ENCODE results near the gene MS4A6E.
"Not testable (repeated sequence)": the region's sequence is repeated elsewhere in the genome, so short reads cannot be mapped to it uniquely, and the experiment has no call there.

The MS4A6E gene

GRCh38 chr11:60338053-60338452, 11.0 kb downstream of the MS4A6E start:
- DNase-seq = no peak

GRCh38 chr11:60339356-60339755, 12.3 kb downstream of the MS4A6E start:
- DNase-seq = no peak

- no peak for DNase-seq
Measured at GRCh38 chr11:60343094-60343704, 16.1 kb downstream of the MS4A6E start.

DNA sequence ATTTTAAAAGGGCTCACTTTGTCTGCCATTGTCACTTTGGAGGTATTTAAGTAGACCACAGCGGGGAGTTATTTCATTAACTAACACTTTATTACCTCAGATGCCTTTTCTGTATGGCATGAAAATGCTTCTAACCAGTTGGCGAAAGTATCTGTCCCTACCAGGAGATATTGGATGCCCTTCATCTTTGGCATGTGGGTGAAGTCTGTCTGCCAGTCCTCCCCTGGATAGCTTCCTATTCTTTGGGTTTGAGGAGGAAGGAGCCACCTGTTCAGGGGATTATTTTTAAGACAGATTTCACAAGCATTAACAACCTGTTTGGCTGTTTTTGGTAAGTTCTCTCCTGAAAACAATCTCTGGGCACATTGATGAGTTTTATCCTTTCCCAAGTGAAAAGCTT, 17.1 kb downstream of the MS4A6E start:
- DNase-seq = no peak

- no peak for DNase-seq
Measured at GRCh38 chr11:60345489-60345888, 18.4 kb downstream of the MS4A6E start.

DNA sequence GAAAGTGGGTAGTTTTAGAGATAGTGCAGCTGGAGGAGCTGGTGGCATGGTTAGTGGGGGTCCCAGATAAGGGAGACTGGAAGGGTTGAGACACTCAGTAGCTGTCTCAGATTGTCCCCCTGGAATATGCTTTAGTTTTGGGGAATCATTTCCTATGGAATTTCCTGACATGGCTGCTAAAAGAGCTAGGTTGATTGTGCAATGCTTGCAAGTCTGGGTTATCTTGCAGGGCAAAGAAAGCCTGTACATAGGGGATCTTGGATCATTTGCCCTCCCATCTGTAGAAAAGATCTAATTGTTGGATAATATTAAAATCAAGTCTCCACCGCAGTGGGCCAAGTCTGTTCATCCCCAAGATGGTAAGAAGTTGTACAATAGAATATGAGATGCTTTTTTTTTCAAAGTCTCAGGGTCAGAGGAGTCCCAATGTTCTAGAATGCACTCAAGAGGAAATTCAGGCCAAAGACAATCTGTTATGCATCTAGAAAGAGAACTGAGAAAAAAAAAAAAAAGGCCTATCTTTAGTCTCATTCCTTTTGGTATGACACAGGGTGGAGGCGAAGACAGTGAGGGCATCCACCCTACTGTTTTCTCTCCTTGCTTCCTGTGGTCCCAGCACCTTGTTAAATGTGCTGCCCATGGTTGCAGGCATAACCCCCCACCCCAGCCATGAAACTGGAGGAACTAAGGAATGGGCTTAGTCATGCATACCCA, 20.2 kb downstream of the MS4A6E start:
- DNase-seq = no peak

GRCh38 chr11:60348116-60348515, 21.1 kb downstream of the MS4A6E start:
- peak; percentile 30 for DNase-seq

GRCh38 chr11:60349990-60350389, 22.9 kb downstream of the MS4A6E start:
- DNase-seq = no peak

DNA sequence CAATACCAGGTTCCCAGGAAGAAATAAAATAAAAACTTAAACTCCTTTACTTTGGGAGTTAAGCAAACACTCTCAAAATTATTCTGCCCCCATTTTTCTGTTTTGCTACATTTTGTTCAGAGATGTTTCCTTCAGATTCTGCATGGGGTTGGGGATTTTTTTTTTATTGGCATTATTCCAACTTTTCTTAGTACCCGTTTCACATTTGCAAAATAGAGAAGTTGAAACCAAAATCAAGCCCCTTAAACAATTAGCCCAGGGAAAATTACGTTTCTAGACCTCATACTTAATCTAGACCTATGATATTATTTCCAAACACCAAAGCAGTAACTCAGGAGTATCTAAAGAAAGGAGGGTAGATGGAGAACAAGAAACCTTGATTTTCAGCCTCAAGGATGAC, 30.7 kb downstream of the MS4A6E start:
- DNase-seq = no peak

GRCh38 chr11:60360621-60361020, 33.6 kb downstream of the MS4A6E start:
- no peak for DNase-seq

GRCh38 chr11:60362241-60362640, 35.2 kb downstream of the MS4A6E start:
- DNase-seq = no peak

DNA sequence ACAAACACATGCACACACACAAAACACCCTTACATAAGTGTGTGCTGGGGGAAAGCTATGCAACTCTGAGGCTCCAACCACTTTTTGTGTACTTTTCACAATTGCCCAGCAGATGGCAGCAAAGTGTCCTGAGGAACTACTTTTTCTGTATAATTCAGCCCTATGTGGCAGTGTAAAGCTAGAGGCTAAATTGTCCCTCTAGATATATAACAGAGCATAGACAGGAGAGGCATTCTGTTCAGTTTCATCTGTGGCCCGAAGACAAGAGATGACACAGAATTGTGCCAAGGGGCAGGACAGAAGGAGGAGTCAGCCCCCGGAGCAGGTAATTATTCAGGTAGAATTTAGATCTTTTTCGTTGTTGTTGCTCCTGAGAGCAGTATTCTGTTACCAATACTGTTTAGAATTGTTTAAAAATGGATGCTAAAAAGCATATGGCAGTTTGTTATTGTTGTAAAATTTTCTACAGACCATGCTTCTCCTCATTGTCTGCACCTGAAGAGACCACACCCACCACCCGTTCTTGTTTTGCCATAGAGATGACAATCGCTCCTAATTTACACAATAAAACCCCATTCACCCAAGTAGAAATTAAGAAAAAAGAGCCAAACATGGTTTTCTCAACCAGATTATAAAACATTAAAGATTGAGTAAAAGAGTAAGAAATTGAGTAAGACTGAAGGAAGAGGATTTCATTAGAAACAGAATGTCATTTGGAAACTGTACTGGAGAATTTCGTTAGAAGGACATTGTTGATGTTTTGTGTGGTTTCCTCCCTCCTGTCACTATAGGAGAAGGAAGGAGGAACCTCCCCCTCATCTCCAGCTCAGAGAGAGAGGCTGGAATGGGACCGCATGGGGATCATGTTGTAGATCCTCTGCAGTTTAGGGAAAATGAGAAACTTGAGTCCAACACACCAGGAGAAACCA, 36.8 kb downstream of the MS4A6E start:
- peak; percentile 78 for DNase-seq

DNA sequence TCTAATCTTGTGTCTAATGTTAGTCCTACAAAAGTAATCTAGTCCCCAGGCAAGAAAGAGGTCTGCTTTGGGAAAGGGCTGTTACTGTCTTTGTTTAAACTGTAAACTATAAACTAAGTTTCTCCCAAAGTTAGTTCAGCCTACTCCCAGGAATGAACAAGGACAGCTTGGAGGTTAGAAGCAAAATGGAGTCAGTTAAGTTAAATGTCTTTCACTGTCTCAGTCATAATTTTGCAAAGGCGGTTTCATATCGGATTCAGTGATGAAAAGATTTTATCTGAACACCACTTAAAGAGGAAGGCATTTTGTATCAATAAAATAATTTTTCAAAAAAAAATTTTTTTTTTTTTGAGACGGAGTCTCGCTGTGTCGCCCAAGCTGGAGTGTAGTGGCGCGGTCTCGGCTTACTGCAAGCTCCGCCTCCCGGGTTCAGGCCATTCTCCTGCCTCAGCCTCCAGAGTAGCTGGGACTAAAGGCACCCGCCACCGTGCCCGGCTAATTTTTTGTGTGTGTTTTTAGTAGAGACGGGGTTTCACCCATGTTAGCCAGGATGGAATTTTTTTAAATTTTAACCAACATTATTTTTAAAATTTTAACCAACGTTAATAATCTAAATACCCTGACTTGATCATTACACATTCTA, 39.3 kb downstream of the MS4A6E start:
- DNase-seq = not testable (repeated sequence)

DNA sequence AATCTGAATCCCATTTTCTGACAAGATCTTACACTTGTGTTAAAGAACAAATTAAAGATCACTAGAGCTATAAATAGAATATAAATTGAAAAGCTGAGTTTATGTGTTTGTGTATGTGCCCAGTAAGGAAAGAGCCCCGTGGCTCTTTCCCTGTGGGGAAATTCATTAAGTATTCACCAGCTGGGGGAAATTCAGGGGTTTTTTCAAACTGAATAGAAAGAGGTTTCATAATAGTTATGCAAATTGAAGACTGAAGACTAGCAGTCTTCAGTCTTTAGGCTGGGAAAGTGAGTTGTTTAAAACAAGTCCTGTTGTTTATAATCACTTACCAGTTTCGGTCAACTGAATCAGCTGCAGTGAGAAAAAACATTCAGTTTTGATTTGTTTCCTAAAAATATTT, 40.0 kb downstream of the MS4A6E start:
- DNase-seq = no peak

DNA sequence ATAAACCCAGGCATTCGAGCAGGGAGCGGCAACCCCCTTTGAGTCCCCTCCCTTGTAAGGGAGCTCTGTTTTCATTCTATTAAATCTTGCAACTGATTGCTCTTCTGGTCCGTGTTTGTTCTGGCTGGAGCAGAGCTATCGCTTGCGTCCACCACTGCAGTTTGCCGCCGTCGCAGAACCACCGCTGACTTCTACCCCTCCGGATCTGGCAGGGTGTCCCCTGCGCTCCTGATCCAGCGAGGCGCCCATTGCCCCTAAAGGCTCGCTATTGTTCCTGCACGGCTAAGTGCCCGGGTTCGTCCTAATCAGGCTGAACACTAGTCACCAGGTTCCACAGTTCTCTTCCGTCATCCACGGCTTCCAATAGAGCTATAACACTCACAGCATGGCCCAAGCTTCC, 40.8 kb downstream of the MS4A6E start:
- no peak for DNase-seq

DNA sequence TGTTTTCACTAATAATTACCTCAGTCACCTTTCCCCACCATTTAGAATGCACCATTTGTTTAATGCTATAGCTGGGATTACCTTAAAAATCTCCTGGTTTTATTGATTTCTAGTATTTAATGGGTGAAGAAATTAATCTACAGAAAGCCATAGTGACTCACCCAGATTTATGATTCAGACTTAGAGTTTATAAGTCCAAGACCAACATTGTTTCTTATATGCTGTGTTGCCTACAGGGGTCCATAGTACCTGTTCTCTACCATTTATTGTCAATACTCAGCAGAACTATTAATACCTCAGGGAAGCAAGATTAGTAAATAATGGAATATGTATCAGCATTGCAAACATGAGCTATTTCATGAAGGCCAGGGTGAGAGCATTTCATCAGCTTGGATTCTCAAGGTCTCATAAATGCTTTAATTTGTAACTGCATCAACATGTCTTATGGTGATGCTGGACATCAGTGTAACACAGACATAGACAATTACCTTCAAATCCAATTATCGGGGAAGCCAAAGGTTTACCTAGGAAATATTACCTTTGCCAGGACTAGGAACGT, 43.3 kb downstream of the MS4A6E start:
- no peak for DNase-seq

GRCh38 chr11:60370811-60371298, 43.8 kb downstream of the MS4A6E start:
- DNase-seq = peak; percentile 99

DNA sequence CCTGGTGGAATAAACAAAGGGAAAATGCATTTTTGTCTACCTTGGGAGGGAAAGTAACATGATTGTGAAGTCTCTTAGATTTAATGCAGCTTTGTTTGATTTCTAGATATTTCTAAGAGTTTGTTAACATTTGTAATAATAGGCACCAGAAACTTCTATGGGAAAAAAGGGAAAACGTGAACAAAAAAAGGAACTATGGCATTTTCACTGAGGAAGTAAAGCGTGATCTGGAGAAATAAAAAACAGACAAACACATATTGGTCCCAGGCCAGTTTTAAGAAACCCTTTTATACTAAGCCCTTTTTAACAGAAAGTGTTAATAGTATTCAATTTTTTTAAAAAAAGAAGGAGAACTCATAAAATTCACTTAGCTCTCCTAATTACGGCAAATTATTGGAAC, 44.3 kb downstream of the MS4A6E start:
- DNase-seq = no peak

DNA sequence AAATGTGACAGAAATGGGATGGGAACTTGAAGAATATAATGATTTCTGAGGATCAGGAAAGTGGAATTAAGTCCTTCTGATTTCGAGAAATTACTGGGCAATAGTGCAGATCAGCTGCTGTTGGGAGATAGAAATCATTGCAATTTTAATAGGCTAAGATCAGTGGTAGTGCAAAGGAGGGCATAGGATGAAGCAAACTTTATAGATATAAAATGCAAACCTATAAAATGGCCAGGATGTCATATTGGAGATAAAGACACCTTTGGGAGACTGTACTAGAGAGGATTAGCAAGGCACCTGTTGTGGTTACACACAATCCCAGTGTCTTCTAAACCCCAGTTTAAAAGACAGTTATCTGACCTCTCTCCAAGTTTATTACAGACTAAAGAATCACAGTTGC, 44.8 kb downstream of the MS4A6E start:
- no peak for DNase-seq

- no peak for DNase-seq
Measured at GRCh38 chr11:60372767-60373166, 45.7 kb downstream of the MS4A6E start.

DNA sequence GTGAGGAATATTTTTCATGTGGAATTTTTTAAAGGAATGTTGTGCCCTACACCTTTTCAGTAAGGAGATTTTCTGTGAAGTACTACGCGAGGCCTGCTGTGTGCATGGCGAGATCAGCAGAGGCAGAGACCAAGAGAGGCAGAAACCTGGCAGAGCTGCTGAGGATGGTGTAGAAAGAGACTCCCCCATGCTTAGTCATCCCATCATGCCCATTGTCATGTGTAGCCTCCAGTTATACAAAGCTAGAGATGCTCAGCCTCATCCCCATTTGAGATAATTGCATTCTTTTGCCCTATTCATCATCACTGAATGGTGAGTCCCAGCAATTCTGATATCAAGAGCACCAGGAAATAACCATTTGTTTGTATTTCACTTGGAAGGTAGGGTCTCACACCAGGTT, 48.3 kb downstream of the MS4A6E start:
- DNase-seq = no peak

GRCh38 chr11:60376601-60377000, 49.5 kb downstream of the MS4A6E start:
- DNase-seq = no peak
